DOHH2 (cell line): Measurements from ENCODE around the gene KCNIP4.

ENCODE experiments used
- H3F3A ChIP-seq: fragments of 200-600 bp; sonication (generic), shearing (Covaris generic); 2 replicates; pipeline ENCODE4 v1.6.0; 2016; ENCODE audit warnings: antibody characterized with exemption, mild to moderate bottlenecking; ENCODE audit not compliant: control insufficient read depth, insufficient read depth
- H3K27ac ChIP-seq: fragments of 200-600 bp; sonication (generic); 2 replicates; pipeline ENCODE4 v1.5.1; 2014; ENCODE audit warnings: low read depth, mild to moderate bottlenecking, low read length, moderate library complexity
- H3K27me3 ChIP-seq: fragments of 200-600 bp; sonication (generic); 2 replicates; pipeline ENCODE4 v1.6.1; 2014; ENCODE audit warnings: mild to moderate bottlenecking, low read length, mixed read lengths; ENCODE audit not compliant: control insufficient read depth
- H3K36me3 ChIP-seq: fragments of 200-600 bp; sonication (generic); 2 replicates; pipeline ENCODE4 v1.6.1; 2014; ENCODE audit warnings: mild to moderate bottlenecking, low read length, moderate library complexity, mixed read lengths; ENCODE audit not compliant: control insufficient read depth
- H3K4me1 ChIP-seq: fragments of 200-600 bp; sonication (generic); 2 replicates; pipeline ENCODE4 v1.6.1; 2014; ENCODE audit warnings: mild to moderate bottlenecking, low read length, mixed read lengths; ENCODE audit not compliant: control insufficient read depth
- H3K4me2 ChIP-seq: fragments of 200-600 bp; sonication (generic); 2 replicates; pipeline ENCODE4 v1.6.0; 2014; ENCODE audit warnings: mild to moderate bottlenecking, low read length, moderate library complexity
- H3K4me3 ChIP-seq: fragments of 200-600 bp; sonication (generic); 2 replicates; pipeline ENCODE4 v1.5.1; 2014; ENCODE audit warnings: mild to moderate bottlenecking, low read length, mixed read lengths
- H3K79me2 ChIP-seq: fragments of 200-600 bp; sonication (generic); 2 replicates; pipeline ENCODE4 v1.6.1; 2014; ENCODE audit warnings: mild to moderate bottlenecking, low read length, mixed read lengths; ENCODE audit not compliant: control insufficient read depth
- H3K9me2 ChIP-seq: fragments of 200-600 bp; sonication (generic); replicated peaks from 2 replicates; pipeline ENCODE4 v1.6.1; 2014; ENCODE audit warnings: mild to moderate bottlenecking, low read length, mixed read lengths; ENCODE audit not compliant: control insufficient read depth
- H3K9me3 ChIP-seq: fragments of 200-600 bp; sonication (generic); 2 replicates; pipeline ENCODE4 v1.6.1; 2014; ENCODE audit warnings: antibody characterized with exemption, low read length, mixed read lengths; ENCODE audit not compliant: control insufficient read depth, insufficient read depth
- H4K20me1 ChIP-seq: fragments of 200-600 bp; sonication (generic); 2 replicates; pipeline ENCODE4 v1.6.0; 2014; ENCODE audit warnings: low read depth, mild to moderate bottlenecking, antibody characterized with exemption, low read length, moderate library complexity; ENCODE audit not compliant: control insufficient read depth, insufficient read depth
- EZH2phosphoT487 ChIP-seq: fragments of 200-600 bp; sonication (generic); IDR thresholded peaks from 2 replicates; pipeline ENCODE4 v1.6.1; 2017; ENCODE audit warnings: borderline replicate concordance, mild to moderate bottlenecking, antibody characterized with exemption, low read length, moderate library complexity, mixed read lengths
- TF ChIP-seq, protein P1 (sequence below): fragments of 200-600 bp; sonication (generic); IDR thresholded peaks from one replicate; pipeline ENCODE4 v1.5.1; 2014; ENCODE audit warnings: antibody characterized with exemption, mild to moderate bottlenecking, low read depth, low read length; ENCODE audit not compliant: poor library complexity, severe bottlenecking

The KCNIP4 gene

GRCh38 chr4:20859097-20859781, 1089.3 kb downstream of the KCNIP4 start:
- Histone ChIP-seq H3K4me2 (no peak overlapping the region), H3K27ac (no peak overlapping the region), H3K4me1 (no peaks in the 10 kb centered on the region), H3K36me3 (no peaks in the 10 kb centered on the region), H3K27me3 (no peaks in the 10 kb centered on the region), H4K20me1 (no peaks in the 10 kb centered on the region), H3K9me3 (no peaks in the 10 kb centered on the region; the same call in 1 of the 2 replicates), H3K79me2 (no peaks in the 10 kb centered on the region), H3K4me3 (no peak overlapping the region), H3F3A (no peaks in the 10 kb centered on the region), H3K9me2 (no peaks in the 10 kb centered on the region)
- TF ChIP-seq, protein P1, sequence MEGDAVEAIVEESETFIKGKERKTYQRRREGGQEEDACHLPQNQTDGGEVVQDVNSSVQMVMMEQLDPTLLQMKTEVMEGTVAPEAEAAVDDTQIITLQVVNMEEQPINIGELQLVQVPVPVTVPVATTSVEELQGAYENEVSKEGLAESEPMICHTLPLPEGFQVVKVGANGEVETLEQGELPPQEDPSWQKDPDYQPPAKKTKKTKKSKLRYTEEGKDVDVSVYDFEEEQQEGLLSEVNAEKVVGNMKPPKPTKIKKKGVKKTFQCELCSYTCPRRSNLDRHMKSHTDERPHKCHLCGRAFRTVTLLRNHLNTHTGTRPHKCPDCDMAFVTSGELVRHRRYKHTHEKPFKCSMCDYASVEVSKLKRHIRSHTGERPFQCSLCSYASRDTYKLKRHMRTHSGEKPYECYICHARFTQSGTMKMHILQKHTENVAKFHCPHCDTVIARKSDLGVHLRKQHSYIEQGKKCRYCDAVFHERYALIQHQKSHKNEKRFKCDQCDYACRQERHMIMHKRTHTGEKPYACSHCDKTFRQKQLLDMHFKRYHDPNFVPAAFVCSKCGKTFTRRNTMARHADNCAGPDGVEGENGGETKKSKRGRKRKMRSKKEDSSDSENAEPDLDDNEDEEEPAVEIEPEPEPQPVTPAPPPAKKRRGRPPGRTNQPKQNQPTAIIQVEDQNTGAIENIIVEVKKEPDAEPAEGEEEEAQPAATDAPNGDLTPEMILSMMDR, result no peak
- TF ChIP-seq EZH2phosphoT487, result no peak

GRCh38 chr4:20857081-20857480, 1091.5 kb downstream of the KCNIP4 start:
- TF ChIP-seq, protein P1, result no peak
- no peak for TF ChIP-seq EZH2phosphoT487
- H3K36me3 ChIP-seq, result no peaks in the 10 kb centered on the region
- H3K4me3 ChIP-seq, result no peak overlapping the region
- no peaks in the 10 kb centered on the region for H3K9me2 ChIP-seq
- no peak overlapping the region for H3K27ac ChIP-seq
- no peaks in the 10 kb centered on the region for H3K9me3 ChIP-seq
- H4K20me1 ChIP-seq, result no peaks in the 10 kb centered on the region
- H3K27me3 ChIP-seq, result no peaks in the 10 kb centered on the region
- H3K4me2 ChIP-seq, result no peak overlapping the region
- H3K79me2 ChIP-seq, result no peaks in the 10 kb centered on the region
- H3K4me1 ChIP-seq, result no peaks in the 10 kb centered on the region
- H3F3A ChIP-seq, result no peaks in the 10 kb centered on the region

DNA sequence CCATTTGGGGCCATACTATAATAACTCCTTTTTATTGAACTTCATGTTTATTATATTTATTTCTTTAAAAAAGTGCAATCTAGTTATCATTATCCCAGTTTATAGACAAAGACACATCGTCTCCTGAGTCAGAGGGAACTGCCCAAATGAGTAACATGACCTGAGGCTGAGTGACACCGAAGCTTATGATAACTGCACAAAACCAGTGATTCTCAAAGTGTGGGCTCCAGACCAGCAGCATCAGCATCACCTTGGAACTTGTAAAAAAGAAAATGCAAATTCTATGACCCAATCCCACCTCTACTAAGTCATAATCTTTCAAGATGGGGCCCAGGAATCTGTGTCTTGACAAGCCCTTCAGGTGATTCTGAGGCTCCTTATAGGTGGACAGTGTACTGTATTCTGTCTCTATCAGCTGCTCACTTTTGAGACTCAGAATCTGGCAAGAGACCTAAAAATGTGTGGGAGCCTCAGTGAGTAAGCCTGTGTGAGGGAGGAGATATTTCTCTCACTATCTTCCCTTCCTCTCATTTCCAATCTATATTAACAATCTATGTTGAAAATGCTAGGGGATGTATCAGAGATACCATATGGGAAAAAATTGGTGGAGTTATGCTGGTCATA, 1101.3 kb downstream of the KCNIP4 start:
- H3K4me2 ChIP-seq, result no peak overlapping the region
- TF ChIP-seq EZH2phosphoT487, result no peak
- TF ChIP-seq, protein P1, result no peak

More for the DNA sequence above, 1101.3 kb downstream of the KCNIP4 start:
- Histone ChIP-seq H3K27ac (no peak overlapping the region), H3K9me3 (peaks cover 3% of the 10 kb centered on the region; the same call in 1 of the 2 replicates), H3K79me2 (no peaks in the 10 kb centered on the region), H4K20me1 (no peaks in the 10 kb centered on the region), H3K36me3 (no peaks in the 10 kb centered on the region), H3F3A (no peaks in the 10 kb centered on the region), H3K4me1 (no peaks in the 10 kb centered on the region), H3K27me3 (no peaks in the 10 kb centered on the region), H3K4me3 (no peak overlapping the region), H3K9me2 (no peaks in the 10 kb centered on the region)
